Measurements from ENCODE around the gene AKR1C2.
"Not testable (repeated sequence)": the region's sequence is repeated elsewhere in the genome, so short reads cannot be mapped to it uniquely, and the experiment has no call there.

DNA sequence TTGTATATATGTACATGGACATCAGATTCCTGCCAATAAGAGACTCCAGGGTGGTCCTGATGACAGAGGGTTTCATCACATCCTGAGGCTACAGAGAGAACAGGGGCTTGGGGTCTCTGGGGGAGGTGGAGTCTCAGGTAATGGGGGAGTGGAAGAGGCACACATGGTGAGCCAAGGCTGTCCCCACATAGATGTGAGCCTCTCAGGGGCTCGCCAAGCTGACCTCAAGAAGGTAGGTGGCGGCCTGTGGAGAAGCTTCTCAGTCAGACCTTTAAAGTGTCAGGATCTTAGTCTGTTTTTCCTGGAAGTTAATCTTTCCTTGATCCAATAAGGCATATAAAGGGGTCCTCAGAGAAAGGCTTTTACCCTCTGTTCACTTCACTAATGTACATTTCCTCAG, 62.7 kb downstream of the AKR1C2 start:
- TF ChIP-seq POLR2A (IDR thresholded peaks at IDR 0.05; ENCODE audit: low read length); GATA1 (IDR thresholded peaks at IDR 0.05; ENCODE audit: low read depth, low read length): not testable (repeated sequence)

All from erythroblast (primary cell).